Measurements from ENCODE around the gene SLC5A4. TPM values are rescaled to one million over a fixed set of nuclear protein-coding genes. Genes with fewer than 3 reads are reported as not detected.

SLC5A4 gene
- total RNA-seq, 1 donor = not detected

DNA sequence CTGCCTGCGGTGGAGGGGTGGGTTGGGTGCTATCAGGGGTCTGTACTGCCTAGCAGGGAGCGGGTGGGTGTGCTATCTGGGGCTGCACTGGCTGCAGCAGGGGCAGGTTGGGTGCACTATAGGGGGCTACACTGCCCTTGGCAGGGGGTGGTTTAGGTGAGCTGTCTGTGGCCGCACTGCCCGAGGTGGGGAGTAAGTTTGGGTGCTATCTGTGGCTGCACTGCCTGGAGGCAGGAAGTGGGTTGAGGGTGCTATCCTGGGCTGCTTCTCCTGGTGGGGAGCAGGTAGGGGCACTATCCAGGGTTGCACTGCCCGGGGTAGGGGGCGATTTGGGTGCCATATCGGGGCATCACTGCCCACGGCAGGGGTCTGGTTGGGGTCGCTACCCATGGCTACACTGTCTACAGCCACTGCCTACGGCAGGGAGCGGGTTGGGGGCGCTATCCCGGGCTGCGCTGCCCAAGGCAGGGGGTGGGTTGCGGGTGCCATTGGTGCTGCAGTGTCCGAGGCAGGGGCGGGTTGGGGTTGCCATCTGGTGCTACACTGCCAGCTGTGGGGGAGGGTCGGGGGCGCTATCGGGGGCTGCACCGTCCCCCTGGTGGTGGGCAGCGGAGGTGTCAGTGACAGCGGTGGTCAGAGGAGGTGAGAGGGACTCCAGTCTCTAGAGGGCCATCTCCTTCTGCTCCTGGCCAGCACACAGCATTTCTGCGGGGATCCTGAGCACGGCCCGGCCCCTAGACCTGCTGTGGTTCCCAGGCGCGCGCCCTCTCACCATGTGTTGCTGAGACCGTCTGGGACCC is 49.0 kb downstream of the SLC5A4 start:
- peak; percentile 1 for TF ChIP-seq CTCF (IDR thresholded peaks at IDR 0.05; ENCODE audit: insufficient read depth, low read length)
- no peak for DNase-seq (ENCODE audit: low read depth)

GRCh38 chr22:32204856-32205722 is 50.1 kb downstream of the SLC5A4 start, which contains the start of gene RFPL2:
RFPL2 (minus strand) TSS chr22:32205073; CDS start chr22:32202451, 2,622 bp downstream.
- DNase-seq (ENCODE audit: low read depth) = peak; percentile 9
- no peak for TF ChIP-seq CTCF (IDR thresholded peaks at IDR 0.05; ENCODE audit: insufficient read depth, low read length)
- H3K4me3 ChIP-seq (ENCODE audit: low read depth, low read length) = no peak within 1 kb of the TSS

More for the DNA sequence above, 49.0 kb downstream of the SLC5A4 start:
- no peak overlapping the region for H3K4me3 ChIP-seq (ENCODE audit: low read depth, low read length)

DNA sequence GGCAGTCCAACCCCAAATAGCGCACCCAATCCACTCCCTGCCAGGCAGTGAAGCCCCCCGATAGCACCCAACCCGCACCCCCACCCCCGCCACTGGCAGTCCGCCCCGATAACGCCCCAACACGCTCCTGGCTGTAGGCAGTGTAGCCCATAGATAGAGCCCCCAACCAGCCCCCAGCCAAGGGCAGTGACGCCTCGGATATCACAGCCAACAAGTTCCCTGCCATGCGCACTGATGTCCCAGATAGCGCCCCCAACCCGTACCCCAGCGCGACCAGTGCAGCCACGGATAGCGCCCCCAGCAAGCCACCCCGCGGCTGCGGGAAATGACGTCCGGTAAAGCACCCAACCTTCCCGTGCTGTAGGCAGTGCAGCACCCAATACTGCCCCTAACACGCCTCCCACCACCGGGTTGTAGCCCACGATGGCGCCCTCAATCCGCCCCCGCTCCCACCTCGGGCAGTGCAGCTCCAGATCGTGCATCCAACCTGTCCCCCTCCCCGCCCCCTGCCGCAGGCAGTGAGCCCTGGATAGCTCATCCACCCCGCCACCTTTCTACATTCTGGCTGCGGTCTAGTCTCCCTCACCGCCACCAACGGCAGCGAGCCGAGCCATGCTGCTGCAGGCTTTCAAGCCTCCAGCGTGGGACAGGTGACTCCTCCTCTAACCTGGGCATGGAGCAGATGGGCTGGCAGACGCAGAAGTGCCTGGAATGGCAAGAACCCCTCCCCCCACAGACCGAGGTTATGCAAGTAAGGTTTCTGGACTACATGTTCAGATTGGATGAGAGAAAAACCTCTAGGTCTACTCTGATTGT is 50.9 kb downstream of the SLC5A4 start:
- no peak for TF ChIP-seq CTCF (IDR thresholded peaks at IDR 0.05; ENCODE audit: insufficient read depth, low read length)
- H3K4me3 ChIP-seq (ENCODE audit: low read depth, low read length) = no peak overlapping the region
- peak; percentile 0 for DNase-seq (ENCODE audit: low read depth)

DNA sequence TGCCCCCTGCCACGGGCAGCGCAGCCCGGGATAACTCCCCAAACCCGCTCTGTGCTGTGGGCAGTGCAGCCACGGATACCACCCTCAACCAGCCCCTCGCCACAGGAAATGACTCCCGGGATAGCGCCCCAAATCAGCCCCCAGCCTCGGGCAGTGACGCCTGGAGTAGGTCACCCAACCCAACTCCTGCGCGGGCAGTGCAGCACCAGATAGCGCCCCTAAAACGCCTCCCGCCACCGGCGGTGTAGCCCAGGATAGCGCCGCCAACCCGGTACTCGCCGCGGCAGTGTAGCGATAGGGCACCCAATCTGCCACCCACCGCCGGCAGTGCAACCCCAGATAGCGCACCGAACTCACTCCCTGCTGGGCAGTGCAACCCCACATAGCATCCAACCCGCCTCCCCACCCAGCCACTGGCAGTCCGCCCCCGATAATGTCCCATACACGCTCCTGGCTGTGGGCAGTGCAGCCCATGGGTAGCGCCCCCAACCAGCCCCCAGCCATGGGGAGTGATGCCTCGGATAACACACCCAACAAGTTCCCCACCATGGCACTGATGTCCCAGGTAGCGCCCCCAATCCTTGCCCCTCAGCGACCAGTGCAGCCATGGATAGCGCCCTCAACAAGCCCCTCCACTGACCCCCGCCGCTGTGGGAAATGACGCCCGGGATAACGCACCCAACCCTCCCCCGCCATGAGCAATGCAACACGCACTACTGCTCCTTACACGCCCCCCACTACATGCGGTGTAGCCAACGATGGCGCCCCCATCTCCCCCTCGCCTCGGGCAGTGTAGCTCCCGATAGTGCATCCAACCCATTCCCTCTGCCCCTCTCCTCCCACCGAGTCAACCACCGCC is 51.7 kb downstream of the SLC5A4 start:
- no peak for DNase-seq (ENCODE audit: low read depth)
- no peak overlapping the region for H3K4me3 ChIP-seq (ENCODE audit: low read depth, low read length)
- no peak for TF ChIP-seq CTCF (IDR thresholded peaks at IDR 0.05; ENCODE audit: insufficient read depth, low read length)

DNA sequence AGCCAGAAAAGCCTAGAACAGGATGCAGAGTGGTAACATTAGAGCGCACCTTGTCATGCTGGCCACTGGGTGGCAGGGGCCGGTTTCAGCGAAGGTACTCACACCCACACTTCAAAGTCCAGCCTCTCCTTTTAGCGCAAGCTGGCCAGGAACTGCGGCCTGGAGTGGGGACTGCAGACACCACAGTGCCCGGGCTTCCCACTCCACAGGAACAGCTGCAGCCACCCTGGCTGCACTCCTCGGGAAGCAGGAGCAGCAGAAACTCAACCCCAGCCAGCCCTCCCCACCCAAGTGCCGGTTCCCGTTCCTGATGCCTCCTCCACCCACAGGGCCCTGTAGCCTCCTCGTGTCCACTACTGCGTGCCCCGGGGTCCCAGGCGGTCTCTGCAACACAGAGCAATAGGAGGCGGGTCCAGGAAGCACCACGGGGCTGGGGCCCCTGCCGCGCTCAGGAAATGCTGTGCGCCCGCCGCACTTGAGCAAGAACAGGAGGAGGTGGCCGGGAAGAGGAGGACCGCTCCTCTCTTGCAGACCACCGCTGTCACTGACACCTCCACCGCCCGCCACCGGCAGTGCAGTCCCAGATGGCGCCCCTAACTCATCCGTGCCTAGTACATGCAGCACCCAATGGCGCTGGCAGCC is 52.5 kb downstream of the SLC5A4 start:
- DNase-seq (ENCODE audit: low read depth) = peak; percentile 15
- H3K4me3 ChIP-seq (ENCODE audit: low read depth, low read length) = no peak overlapping the region
- TF ChIP-seq CTCF (IDR thresholded peaks at IDR 0.05; ENCODE audit: insufficient read depth, low read length) = peak; percentile 52

Measured in fibroblast of the aortic adventitia (primary cell).